Measurements from ENCODE around the gene PIEZO2.

GRCh38 chr18:11147962-11148679 lies 1.2 kb downstream of the PIEZO2 start:
- no peak for TF ChIP-seq POLR2AphosphoS5 (IDR thresholded peaks at IDR 0.05; ENCODE audit: low read depth, low read length)
- no peak for TF ChIP-seq POLR2A (IDR thresholded peaks at IDR 0.05; ENCODE audit: low read depth, low read length)
- TF ChIP-seq TAF1 (IDR thresholded peaks at IDR 0.05; ENCODE audit: borderline replicate concordance, low read depth, low read length): no peak

Measured in GM12892 (cell line).